Measurements from ENCODE around the gene MEAF6.

DNA sequence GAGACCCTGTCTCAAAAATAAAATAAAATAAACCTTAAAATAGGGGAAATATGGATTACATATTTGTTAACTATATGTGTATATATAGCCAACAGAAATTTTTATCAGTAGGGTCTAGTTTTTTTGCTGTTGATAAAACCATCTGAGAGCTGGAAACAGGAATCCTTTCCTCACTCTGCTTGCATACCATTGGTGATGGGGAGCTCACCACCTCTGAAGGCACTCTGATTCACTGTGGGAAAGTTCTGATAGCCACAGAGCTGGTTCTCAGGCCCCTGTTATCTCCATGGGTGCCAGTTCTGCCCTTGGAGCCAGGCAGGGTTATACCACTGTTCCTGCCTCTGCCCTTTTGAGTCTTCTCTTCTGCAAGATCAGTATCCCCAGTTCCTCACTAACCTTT lies 58.0 kb downstream of the MEAF6 start:
- TF ChIP-seq CTCF (IDR thresholded peaks at IDR 0.05) = no peak
- TF ChIP-seq RAD21 (IDR thresholded peaks at IDR 0.05; ENCODE audit: low read length) = no peak
- TF ChIP-seq SIN3A (IDR thresholded peaks at IDR 0.05; ENCODE audit: borderline replicate concordance, low read depth, low read length) = no peak
- no peak for TF ChIP-seq POLR2AphosphoS5 (IDR thresholded peaks at IDR 0.05; ENCODE audit: low read depth, low read length)
- TF ChIP-seq, protein P1, sequence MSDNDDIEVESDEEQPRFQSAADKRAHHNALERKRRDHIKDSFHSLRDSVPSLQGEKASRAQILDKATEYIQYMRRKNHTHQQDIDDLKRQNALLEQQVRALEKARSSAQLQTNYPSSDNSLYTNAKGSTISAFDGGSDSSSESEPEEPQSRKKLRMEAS (IDR thresholded peaks at IDR 0.05; ENCODE audit: low read depth) = no peak
- TF ChIP-seq GATA2 (CRISPR knock-in tag; IDR thresholded peaks at IDR 0.05) = no peak

Data from SK-N-SH (cell line).